Measurements from ENCODE around the gene RTTN.
"Not testable (repeated sequence)": the region's sequence is repeated elsewhere in the genome, so short reads cannot be mapped to it uniquely, and the experiment has no call there.

The RTTN gene

DNA sequence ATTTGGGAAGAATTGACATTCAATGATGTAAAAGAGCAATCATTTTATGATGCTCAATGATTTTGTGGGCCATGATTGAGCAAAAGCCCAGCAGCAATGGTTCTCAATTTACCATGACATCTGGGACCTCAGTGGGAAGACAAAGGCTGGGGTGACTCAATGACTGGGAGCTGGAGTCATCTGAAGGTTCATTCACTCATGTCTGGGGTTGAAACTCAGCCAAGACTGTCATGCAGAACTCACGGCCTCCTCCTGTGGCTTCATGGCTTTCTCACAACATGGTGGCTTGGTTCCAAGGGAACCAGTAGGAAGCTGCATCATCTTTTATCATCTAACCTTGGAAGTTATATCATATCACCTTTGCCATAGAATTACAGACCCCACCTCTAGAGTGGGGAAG, 212.7 kb downstream of the RTTN start:
- H3K4me1 ChIP-seq (ENCODE audit: control insufficient read depth, insufficient read depth, low read length) = no peaks in the 10 kb centered on the region
- no peak overlapping the region for H3K4me3 ChIP-seq (ENCODE audit: low read length)
- no peak overlapping the region for H3K9ac ChIP-seq (ENCODE audit: low read depth, low read length)
- no peak overlapping the region for H3K4me2 ChIP-seq (ENCODE audit: low read length)
- H3K36me3 ChIP-seq (ENCODE audit: insufficient read depth, low read length) = peaks cover 24% of the 10 kb centered on the region
- no peaks in the 10 kb centered on the region for H3K27me3 ChIP-seq (ENCODE audit: control insufficient read depth, insufficient read depth, low read length)
- H3K9me3 ChIP-seq (replicated peaks; ENCODE audit: low read length) = no peaks in the 10 kb centered on the region

DNA sequence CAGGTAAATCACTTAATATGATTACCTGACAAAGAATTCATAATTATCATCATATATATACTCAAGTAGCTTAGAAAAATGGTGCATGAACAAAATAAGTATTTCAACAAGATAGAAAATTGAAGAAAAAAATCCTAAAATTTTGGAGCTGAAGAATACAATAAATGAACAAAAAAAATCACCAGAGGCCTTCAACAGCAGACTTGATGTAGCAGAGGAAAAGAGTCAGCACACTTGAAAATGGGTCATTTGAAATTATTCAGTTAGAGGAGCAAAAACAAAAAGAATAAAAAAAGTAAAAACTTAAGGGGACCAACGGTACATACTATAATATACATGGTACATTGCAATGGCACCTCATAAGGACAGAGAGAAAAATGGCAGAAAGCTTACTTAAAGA, 217.6 kb downstream of the RTTN start:
- H3K27me3 ChIP-seq (ENCODE audit: control insufficient read depth, insufficient read depth, low read length) = no peaks in the 10 kb centered on the region
- no peak overlapping the region for H3K4me2 ChIP-seq (ENCODE audit: low read length)
- no peaks in the 10 kb centered on the region for H3K9me3 ChIP-seq (replicated peaks; ENCODE audit: low read length)
- no peak overlapping the region for H3K4me3 ChIP-seq (ENCODE audit: low read length)
- no peak overlapping the region for H3K9ac ChIP-seq (ENCODE audit: low read depth, low read length)
- peaks cover 21% of the 10 kb centered on the region for H3K36me3 ChIP-seq (ENCODE audit: insufficient read depth, low read length)
- no peaks in the 10 kb centered on the region for H3K4me1 ChIP-seq (ENCODE audit: control insufficient read depth, insufficient read depth, low read length)

DNA sequence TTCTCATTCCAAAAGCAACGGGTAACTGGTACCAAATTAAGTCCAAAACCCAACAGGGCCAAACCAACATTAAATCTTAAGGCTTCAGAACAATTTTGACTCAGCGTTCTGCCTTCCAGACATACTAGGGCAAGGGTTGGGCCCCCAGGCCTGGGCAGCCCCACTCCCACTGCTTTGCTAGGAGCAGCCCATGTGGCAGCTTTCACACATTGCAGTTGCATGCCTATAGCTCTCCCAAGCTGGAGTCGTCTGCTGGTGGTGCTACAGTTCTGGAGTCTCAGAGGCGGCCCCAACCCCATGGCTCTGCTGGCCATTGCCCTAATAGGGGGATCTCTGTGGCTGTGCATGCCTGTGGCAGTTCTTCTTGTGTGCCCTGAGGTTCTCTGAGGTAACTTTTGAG, 220.2 kb downstream of the RTTN start:
- H3K27me3 ChIP-seq (ENCODE audit: control insufficient read depth, insufficient read depth, low read length) = no peaks in the 10 kb centered on the region
- no peaks in the 10 kb centered on the region for H3K9me3 ChIP-seq (replicated peaks; ENCODE audit: low read length)
- no peak overlapping the region for H3K9ac ChIP-seq (ENCODE audit: low read depth, low read length)
- no peaks in the 10 kb centered on the region for H3K4me1 ChIP-seq (ENCODE audit: control insufficient read depth, insufficient read depth, low read length)
- peaks cover 21% of the 10 kb centered on the region for H3K36me3 ChIP-seq (ENCODE audit: insufficient read depth, low read length)
- H3K4me3 ChIP-seq (ENCODE audit: low read length) = no peak overlapping the region
- no peak overlapping the region for H3K4me2 ChIP-seq (ENCODE audit: low read length)

DNA sequence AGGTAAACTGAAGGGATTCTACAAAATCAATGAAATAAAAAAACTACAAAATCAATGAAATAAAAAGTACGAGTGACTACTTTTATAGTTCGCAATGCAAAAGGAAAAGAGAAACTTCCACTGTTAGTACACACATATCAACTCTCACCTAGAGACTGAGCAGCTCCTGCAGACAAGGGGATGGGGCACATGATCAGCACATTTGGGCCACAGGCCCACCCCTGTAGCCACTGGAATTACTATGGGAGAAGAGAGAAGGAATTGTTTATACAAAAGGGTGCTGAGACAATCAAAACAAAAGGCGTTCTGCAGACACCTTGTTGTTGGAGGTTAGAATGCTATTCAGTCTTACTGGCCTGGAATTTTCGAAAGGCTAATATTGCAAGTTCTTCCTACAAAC, 223.1 kb downstream of the RTTN start:
- Histone ChIP-seq H3K36me3 (ENCODE audit: insufficient read depth, low read length) (peaks cover 19% of the 10 kb centered on the region), H3K4me1 (ENCODE audit: control insufficient read depth, insufficient read depth, low read length) (no peaks in the 10 kb centered on the region), H3K4me3 (ENCODE audit: low read length) (no peak overlapping the region), H3K4me2 (ENCODE audit: low read length) (no peak overlapping the region), H3K9ac (ENCODE audit: low read depth, low read length) (no peak overlapping the region), H3K9me3 (replicated peaks; ENCODE audit: low read length) (no peaks in the 10 kb centered on the region), H3K27me3 (ENCODE audit: control insufficient read depth, insufficient read depth, low read length) (no peaks in the 10 kb centered on the region)

DNA sequence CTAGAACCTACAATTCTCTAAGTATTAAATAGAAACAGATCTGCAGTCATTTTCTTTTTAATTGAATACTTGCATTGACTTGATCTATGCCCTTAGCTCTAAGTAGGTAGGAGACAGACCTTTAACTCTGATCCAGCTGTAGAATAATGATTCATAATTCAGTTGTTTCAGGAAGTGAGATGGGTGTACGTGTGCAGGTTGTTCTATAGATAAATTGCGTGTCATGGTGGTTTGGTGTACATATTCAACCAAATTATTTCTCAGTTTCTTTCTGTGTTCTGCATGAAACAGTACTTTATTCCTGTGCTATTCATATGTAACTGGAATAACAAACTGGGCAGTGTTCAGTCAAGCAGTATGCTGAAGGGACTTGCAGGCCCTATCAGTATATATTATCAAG, 223.5 kb downstream of the RTTN start:
- H3K27me3 ChIP-seq (ENCODE audit: control insufficient read depth, insufficient read depth, low read length) = no peaks in the 10 kb centered on the region
- peaks cover 15% of the 10 kb centered on the region for H3K36me3 ChIP-seq (ENCODE audit: insufficient read depth, low read length)
- H3K9ac ChIP-seq (ENCODE audit: low read depth, low read length) = no peak overlapping the region
- H3K4me3 ChIP-seq (ENCODE audit: low read length) = no peak overlapping the region
- H3K4me2 ChIP-seq (ENCODE audit: low read length) = no peak overlapping the region
- H3K4me1 ChIP-seq (ENCODE audit: control insufficient read depth, insufficient read depth, low read length) = no peaks in the 10 kb centered on the region
- H3K9me3 ChIP-seq (replicated peaks; ENCODE audit: low read length) = peaks cover 2% of the 10 kb centered on the region

DNA sequence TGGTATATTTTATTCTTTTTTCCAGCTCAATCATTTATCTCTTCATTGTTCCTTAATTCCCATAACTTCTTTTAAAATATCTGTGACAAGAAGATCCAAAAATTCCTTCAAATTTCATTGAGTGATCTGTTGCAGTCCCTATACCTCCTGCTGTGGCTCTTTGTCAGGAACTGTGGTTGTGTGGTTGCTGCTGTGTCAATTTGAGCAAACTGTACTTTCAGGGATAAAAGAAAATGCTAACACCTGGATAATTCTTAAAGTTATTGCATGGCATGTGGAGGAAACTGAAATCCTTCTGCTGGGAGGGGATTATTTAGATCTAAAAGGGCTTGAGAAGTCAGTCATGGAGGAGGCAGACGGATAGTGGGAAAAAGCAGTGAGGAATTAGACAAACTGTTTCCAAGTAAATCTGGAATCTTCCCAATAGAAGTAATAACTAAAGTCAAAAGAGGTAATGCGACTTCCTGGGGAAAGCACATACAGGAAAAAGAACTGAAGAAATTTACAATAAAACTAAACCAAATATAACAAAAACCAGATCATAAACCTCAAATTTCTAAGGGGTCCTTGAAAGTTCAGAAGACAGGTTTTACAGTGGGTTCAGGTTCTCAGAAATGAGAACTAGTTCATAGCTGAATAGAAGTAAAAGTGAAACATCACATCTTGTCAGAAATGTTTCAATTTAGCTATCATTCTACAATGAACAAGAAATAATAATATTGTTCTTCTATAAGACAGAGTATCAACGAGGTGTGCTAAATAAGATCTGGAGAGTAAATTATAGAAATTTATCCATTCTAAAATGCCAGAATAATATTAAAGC, 224.3 kb downstream of the RTTN start:
- no peak overlapping the region for H3K9ac ChIP-seq (ENCODE audit: low read depth, low read length)
- H3K4me2 ChIP-seq (ENCODE audit: low read length) = no peak overlapping the region
- no peaks in the 10 kb centered on the region for H3K4me1 ChIP-seq (ENCODE audit: control insufficient read depth, insufficient read depth, low read length)
- H3K9me3 ChIP-seq (replicated peaks; ENCODE audit: low read length) = peaks cover 7% of the 10 kb centered on the region
- H3K36me3 ChIP-seq (ENCODE audit: insufficient read depth, low read length) = peaks cover 14% of the 10 kb centered on the region
- no peaks in the 10 kb centered on the region for H3K27me3 ChIP-seq (ENCODE audit: control insufficient read depth, insufficient read depth, low read length)
- H3K4me3 ChIP-seq (ENCODE audit: low read length) = no peak overlapping the region

DNA sequence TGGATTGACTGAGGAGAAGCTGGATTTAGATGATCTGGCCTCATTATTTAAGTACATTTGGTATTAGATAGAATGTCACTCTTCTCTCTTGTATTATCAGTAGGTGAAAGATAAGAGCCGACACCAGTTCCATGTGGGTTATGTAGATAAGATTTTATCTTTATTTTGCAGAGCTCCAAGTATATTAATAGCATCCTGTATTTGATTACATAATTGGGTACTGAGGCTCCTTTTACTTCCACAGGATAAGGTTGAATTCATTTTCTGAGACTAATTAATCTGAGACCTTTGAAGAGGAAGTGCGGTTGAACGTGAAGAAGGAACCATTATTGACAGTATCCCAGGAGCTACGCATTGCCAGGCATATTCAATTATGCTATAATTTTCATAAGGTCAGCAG, 225.0 kb downstream of the RTTN start:
- no peak overlapping the region for H3K4me3 ChIP-seq (ENCODE audit: low read length)
- H3K4me2 ChIP-seq (ENCODE audit: low read length) = no peak overlapping the region
- H3K36me3 ChIP-seq (ENCODE audit: insufficient read depth, low read length) = peaks cover 10% of the 10 kb centered on the region
- no peaks in the 10 kb centered on the region for H3K27me3 ChIP-seq (ENCODE audit: control insufficient read depth, insufficient read depth, low read length)
- no peak overlapping the region for H3K9ac ChIP-seq (ENCODE audit: low read depth, low read length)
- no peaks in the 10 kb centered on the region for H3K4me1 ChIP-seq (ENCODE audit: control insufficient read depth, insufficient read depth, low read length)
- H3K9me3 ChIP-seq (replicated peaks; ENCODE audit: low read length) = peaks cover 7% of the 10 kb centered on the region

DNA sequence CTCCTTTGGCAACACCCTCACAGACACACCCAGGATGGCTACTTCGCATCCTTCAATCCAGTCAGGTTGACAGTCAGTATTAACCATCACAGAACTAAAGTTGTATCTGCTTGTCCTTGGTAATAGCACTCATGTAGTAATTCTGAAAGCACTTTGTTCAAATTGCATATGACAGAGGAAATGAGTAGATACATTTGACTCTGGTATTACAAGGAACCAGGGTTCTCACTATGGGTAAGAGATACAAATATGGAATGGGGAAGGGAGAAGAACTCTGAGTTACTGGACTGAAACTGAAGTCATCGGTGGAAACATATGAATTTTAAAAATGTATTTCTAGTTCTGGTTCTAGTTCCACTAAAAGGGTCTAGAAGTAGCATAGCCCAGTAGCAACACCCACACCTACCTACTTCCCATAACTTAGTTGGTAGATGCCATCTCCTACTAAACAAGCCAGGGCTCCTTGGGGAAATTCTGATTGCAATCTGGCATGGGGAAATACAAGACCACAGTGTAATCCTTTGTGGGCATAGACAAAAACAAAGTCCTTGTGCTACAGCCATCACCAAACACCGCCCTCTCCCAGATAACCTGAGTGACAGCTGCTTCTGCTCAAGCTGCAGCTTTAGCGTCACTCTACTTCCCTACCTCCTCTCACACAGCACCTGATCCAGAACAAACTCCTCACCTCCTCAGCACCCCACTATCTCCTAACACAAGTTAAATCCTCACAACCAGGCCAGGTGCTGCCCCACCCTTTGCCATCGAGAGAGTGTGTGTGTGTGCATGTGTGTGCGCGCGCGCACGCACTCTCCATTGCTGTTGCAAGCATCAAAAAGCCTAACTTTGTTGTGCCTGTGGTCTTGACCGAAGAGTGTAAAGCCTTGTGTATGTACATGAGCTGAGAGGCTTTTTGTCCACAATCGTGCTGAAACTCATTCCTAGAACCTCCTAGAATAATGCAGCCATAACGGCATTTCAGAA, 226.5 kb downstream of the RTTN start:
- Histone ChIP-seq H3K4me2 (ENCODE audit: low read length) (no peak overlapping the region), H3K27me3 (ENCODE audit: control insufficient read depth, insufficient read depth, low read length) (no peaks in the 10 kb centered on the region), H3K4me3 (ENCODE audit: low read length) (no peak overlapping the region), H3K4me1 (ENCODE audit: control insufficient read depth, insufficient read depth, low read length) (no peaks in the 10 kb centered on the region), H3K9me3 (replicated peaks; ENCODE audit: low read length) (peaks cover 7% of the 10 kb centered on the region), H3K36me3 (ENCODE audit: insufficient read depth, low read length) (peaks cover 9% of the 10 kb centered on the region), H3K9ac (ENCODE audit: low read depth, low read length) (no peak overlapping the region)

DNA sequence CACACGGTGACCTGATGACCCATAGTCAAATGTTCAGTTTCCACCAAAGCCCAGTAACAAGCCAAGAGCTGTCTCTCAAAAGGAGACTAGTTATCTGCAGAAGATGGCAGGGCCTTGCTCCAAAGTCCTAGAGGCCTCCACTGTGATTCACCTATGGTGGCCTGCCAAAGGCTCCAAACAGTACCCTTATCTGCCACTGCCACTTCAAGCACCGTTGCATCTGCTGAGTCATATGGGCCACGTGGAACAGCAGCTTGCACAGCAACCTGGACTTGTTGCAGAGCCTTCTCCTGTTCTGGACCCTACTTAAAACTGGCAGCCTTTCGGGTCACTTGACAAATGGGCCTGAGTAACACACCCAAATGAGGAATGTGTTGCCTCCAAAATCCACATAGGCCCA, 230.2 kb downstream of the RTTN start:
- not testable (repeated sequence) for H3K4me3 ChIP-seq (ENCODE audit: low read length); H3K4me2 ChIP-seq (ENCODE audit: low read length); H3K9ac ChIP-seq (ENCODE audit: low read depth, low read length)

DNA sequence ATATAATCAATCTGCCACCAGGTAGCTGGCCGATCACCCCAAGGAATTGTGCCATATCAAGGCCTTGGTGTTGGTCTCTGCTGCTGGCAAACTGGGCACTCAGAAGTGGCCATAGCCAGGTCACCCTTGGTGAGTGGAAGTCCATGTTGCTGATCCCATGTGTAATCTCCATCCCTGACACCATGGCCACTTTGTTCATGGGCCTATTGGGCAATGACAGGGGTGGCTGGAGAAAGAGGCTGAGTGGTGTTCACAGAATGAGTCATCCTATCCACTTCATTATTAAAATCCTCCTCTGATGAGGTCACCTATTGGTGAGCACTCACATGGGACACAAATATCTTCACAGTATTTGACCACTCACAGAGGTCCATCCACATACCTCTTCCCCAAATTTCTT, 231.1 kb downstream of the RTTN start:
- Histone ChIP-seq H3K9me3 (replicated peaks; ENCODE audit: low read length) (peaks cover 7% of the 10 kb centered on the region), H3K36me3 (ENCODE audit: insufficient read depth, low read length) (peaks cover 5% of the 10 kb centered on the region), H3K27me3 (ENCODE audit: control insufficient read depth, insufficient read depth, low read length) (no peaks in the 10 kb centered on the region), H3K4me3 (ENCODE audit: low read length) (no peak overlapping the region), H3K4me1 (ENCODE audit: control insufficient read depth, insufficient read depth, low read length) (no peaks in the 10 kb centered on the region), H3K9ac (ENCODE audit: low read depth, low read length) (no peak overlapping the region), H3K4me2 (ENCODE audit: low read length) (no peak overlapping the region)

More for the DNA sequence above, 230.2 kb downstream of the RTTN start:
- not testable (repeated sequence) for H3K9me3 ChIP-seq (replicated peaks; ENCODE audit: low read length); H3K27me3 ChIP-seq (ENCODE audit: control insufficient read depth, insufficient read depth, low read length); H3K36me3 ChIP-seq (ENCODE audit: insufficient read depth, low read length); H3K4me1 ChIP-seq (ENCODE audit: control insufficient read depth, insufficient read depth, low read length)

DNA sequence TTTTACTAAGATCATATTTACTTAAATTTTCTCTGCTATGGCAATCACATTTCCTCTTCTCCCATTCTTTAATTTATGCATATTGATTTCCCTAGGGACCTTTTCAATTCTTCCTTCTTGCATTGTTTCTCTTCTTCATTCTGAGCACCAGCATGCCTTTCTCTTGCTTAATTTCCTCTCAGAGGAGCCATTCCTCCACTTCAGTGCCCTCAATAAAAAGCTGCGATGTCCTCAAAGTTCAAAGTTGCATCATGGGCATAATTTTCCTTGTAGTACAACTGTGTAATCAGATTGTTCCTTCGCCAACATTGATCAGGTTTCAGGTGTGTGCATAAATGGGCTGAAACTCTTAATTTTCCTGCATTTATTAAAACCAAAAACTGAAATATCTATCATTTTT, 236.0 kb downstream of the RTTN start:
- Histone ChIP-seq H3K9me3 (replicated peaks; ENCODE audit: low read length) (no peaks in the 10 kb centered on the region), H3K9ac (ENCODE audit: low read depth, low read length) (no peak overlapping the region), H3K4me1 (ENCODE audit: control insufficient read depth, insufficient read depth, low read length) (no peaks in the 10 kb centered on the region), H3K4me2 (ENCODE audit: low read length) (no peak overlapping the region), H3K27me3 (ENCODE audit: control insufficient read depth, insufficient read depth, low read length) (no peaks in the 10 kb centered on the region), H3K4me3 (ENCODE audit: low read length) (no peak overlapping the region), H3K36me3 (ENCODE audit: insufficient read depth, low read length) (no peaks in the 10 kb centered on the region)

All from skeletal muscle satellite cell (primary cell).